Neural cell (in vitro differentiated cells): ENCODE data around the gene CAMK2D.

Experiments used
- EP300 ChIP-seq: fragments of 450-650 bp; conservative IDR thresholded peaks from 2 replicates; pipeline ENCODE4 v1.6.1; 2014; ENCODE audit warnings: antibody characterized with exemption, mild to moderate bottlenecking, moderate library complexity; ENCODE audit not compliant: poor library complexity, severe bottlenecking
- EZH2 ChIP-seq: fragments of 200-600, 300-800 bp; shearing (Covaris generic), sonication (generic); IDR thresholded peaks from 2 replicates; pipeline ENCODE4 v1.6.1; 2014; ENCODE audit warnings: antibody characterized with exemption, low read length, borderline replicate concordance, mild to moderate bottlenecking; ENCODE audit not compliant: insufficient read depth, poor library complexity, severe bottlenecking
- MXI1 ChIP-seq: fragments of 450-650 bp; conservative IDR thresholded peaks from 2 replicates; pipeline ENCODE4 v1.6.1; 2014; ENCODE audit warnings: antibody characterized with exemption, mild to moderate bottlenecking; ENCODE audit not compliant: poor library complexity, severe bottlenecking
- RAD21 ChIP-seq: fragments of 450-650 bp; conservative IDR thresholded peaks from 2 replicates; pipeline ENCODE4 v1.6.1; 2014; ENCODE audit warnings: antibody characterized with exemption, mild to moderate bottlenecking, moderate library complexity
- SMC3 ChIP-seq: fragments of 450-650 bp; conservative IDR thresholded peaks from 2 replicates; pipeline ENCODE4 v1.6.1; 2014; ENCODE audit warnings: antibody characterized with exemption, mild to moderate bottlenecking, moderate library complexity; ENCODE audit not compliant: poor library complexity
- TAF1 ChIP-seq: IDR thresholded peaks from 2 replicates; pipeline ENCODE4 v1.6.1; 2012; ENCODE audit warnings: low read depth
- TF ChIP-seq, protein P1 (sequence below): fragments of 450-650 bp; IDR thresholded peaks from 2 replicates; pipeline ENCODE4 v1.5.1; 2014; ENCODE audit warnings: antibody characterized with exemption, mild to moderate bottlenecking, moderate library complexity; ENCODE audit not compliant: poor library complexity, severe bottlenecking
- TF ChIP-seq, protein P2 (sequence below): IDR thresholded peaks from 2 replicates; pipeline ENCODE4 v1.6.1; 2012; ENCODE audit warnings: borderline replicate concordance

DNA sequence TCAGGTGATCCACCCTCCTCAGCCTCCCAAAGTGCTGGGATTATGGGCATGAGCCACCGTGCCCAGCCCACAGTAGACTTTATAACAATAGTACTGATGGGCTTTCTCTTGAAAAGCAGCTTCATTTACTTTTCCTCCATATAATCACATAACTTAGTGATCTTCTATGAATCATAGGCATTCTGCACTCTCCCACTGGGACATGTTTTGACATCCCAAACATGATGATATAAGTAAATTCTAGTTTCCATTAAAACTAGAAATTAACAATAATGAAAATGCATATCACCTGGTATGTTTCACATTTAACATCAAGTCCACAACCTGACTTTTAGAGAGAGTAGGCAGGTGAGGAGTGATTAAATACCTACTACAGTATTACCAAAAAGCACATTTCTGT lies 96.5 kb downstream of the CAMK2D start:
- TF ChIP-seq, protein P1, sequence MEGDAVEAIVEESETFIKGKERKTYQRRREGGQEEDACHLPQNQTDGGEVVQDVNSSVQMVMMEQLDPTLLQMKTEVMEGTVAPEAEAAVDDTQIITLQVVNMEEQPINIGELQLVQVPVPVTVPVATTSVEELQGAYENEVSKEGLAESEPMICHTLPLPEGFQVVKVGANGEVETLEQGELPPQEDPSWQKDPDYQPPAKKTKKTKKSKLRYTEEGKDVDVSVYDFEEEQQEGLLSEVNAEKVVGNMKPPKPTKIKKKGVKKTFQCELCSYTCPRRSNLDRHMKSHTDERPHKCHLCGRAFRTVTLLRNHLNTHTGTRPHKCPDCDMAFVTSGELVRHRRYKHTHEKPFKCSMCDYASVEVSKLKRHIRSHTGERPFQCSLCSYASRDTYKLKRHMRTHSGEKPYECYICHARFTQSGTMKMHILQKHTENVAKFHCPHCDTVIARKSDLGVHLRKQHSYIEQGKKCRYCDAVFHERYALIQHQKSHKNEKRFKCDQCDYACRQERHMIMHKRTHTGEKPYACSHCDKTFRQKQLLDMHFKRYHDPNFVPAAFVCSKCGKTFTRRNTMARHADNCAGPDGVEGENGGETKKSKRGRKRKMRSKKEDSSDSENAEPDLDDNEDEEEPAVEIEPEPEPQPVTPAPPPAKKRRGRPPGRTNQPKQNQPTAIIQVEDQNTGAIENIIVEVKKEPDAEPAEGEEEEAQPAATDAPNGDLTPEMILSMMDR, result no peak
- TF ChIP-seq EP300 (no peak), TAF1 (no peak), SMC3 (no peak), EZH2 (no peak), RAD21 (no peak), MXI1 (no peak)
- TF ChIP-seq, protein P2, sequence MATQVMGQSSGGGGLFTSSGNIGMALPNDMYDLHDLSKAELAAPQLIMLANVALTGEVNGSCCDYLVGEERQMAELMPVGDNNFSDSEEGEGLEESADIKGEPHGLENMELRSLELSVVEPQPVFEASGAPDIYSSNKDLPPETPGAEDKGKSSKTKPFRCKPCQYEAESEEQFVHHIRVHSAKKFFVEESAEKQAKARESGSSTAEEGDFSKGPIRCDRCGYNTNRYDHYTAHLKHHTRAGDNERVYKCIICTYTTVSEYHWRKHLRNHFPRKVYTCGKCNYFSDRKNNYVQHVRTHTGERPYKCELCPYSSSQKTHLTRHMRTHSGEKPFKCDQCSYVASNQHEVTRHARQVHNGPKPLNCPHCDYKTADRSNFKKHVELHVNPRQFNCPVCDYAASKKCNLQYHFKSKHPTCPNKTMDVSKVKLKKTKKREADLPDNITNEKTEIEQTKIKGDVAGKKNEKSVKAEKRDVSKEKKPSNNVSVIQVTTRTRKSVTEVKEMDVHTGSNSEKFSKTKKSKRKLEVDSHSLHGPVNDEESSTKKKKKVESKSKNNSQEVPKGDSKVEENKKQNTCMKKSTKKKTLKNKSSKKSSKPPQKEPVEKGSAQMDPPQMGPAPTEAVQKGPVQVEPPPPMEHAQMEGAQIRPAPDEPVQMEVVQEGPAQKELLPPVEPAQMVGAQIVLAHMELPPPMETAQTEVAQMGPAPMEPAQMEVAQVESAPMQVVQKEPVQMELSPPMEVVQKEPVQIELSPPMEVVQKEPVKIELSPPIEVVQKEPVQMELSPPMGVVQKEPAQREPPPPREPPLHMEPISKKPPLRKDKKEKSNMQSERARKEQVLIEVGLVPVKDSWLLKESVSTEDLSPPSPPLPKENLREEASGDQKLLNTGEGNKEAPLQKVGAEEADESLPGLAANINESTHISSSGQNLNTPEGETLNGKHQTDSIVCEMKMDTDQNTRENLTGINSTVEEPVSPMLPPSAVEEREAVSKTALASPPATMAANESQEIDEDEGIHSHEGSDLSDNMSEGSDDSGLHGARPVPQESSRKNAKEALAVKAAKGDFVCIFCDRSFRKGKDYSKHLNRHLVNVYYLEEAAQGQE, result no peak
